Hepatocyte (in vitro differentiated cells): ENCODE data around the gene REST.

Experiments
- CTCF ChIP-seq: fragments of 200-600 bp; sonication (generic); IDR thresholded peaks from 2 replicates; pipeline ENCODE4 v1.5.1; 2016; ENCODE audit warnings: antibody characterized with exemption, mild to moderate bottlenecking; ENCODE audit not compliant: poor library complexity
- EZH2 ChIP-seq: fragments of 200-600 bp; sonication (generic); IDR thresholded peaks from 2 replicates; pipeline ENCODE4 v1.6.1; 2016; ENCODE audit warnings: antibody characterized with exemption, mild to moderate bottlenecking, borderline replicate concordance

- TF ChIP-seq CTCF: no peak
- no peak for TF ChIP-seq EZH2
Observed at GRCh38 chr4:56861360-56861759, 46.3 kb upstream of the REST start.
